LNCAP (cell line): ENCODE measurements around the gene OVOL1.

Experiments
- CTCF ChIP-seq: fragments of 450-650 bp; IDR thresholded peaks from 2 replicates; pipeline ENCODE4 v1.5.1; 2017; ENCODE audit warnings: mild to moderate bottlenecking

OVOL1 gene

GRCh38 chr11:65779669-65779918, 7.3 kb upstream of the OVOL1 start:
- no peak for TF ChIP-seq CTCF

GRCh38 chr11:65779919-65780769, 6.7 kb upstream of the OVOL1 start:
- peak; percentile 99 for TF ChIP-seq CTCF

GRCh38 chr11:65780770-65781151, 6.1 kb upstream of the OVOL1 start, which contains the start of gene AP5B1:
AP5B1 (minus strand) TSS chr11:65780976; CDS start chr11:65780591, 385 bp downstream.
- no peak for TF ChIP-seq CTCF

GRCh38 chr11:65781152-65781961, 5.5 kb upstream of the OVOL1 start:
- TF ChIP-seq CTCF, result peak; percentile 23

- TF ChIP-seq CTCF, result no peak
Measured at GRCh38 chr11:65781962-65782815, 4.7 kb upstream of the OVOL1 start.

- TF ChIP-seq CTCF, result no peak
Measured at GRCh38 chr11:65782816-65783228, 4.0 kb upstream of the OVOL1 start.

GRCh38 chr11:65785319-65786007, 1.4 kb upstream of the OVOL1 start:
- TF ChIP-seq CTCF, result no peak
